MM.1S (cell line): ENCODE measurements around the gene RAI1.
"Not testable (repeated sequence)": the region's sequence is repeated elsewhere in the genome, so short reads cannot be mapped to it uniquely, and the experiment has no call there.

Experiments
- DNase-seq: peaks from one replicate; pipeline ENCODE4 v3.0.0-alpha.2; 2015
- H2AFZ ChIP-seq: fragments of 300-600 bp; sonication (generic); 2 replicates; pipeline ENCODE4 v1.6.0; 2016; ENCODE audit warnings: antibody characterized with exemption, low read length
- H3F3A ChIP-seq: fragments of 300-600 bp; sonication (generic); 2 replicates; pipeline ENCODE4 v1.6.1; 2016; ENCODE audit warnings: mild to moderate bottlenecking, antibody characterized with exemption, low read length, moderate library complexity, mixed read lengths; ENCODE audit not compliant: insufficient read depth
- H3K27ac ChIP-seq: fragments of 300-600 bp; sonication (generic); 2 replicates; pipeline ENCODE4 v1.5.1; 2016; ENCODE audit warnings: mild to moderate bottlenecking, low read length
- H3K27me3 ChIP-seq: fragments of 300-600 bp; sonication (generic); replicated peaks from 2 replicates; pipeline ENCODE4 v1.6.0; 2016; ENCODE audit warnings: low read length; ENCODE audit not compliant: insufficient read depth
- H3K36me3 ChIP-seq: fragments of 300-600 bp; sonication (generic); replicated peaks from 2 replicates; pipeline ENCODE4 v1.6.1; 2016; ENCODE audit warnings: mild to moderate bottlenecking, low read length, mixed read lengths; ENCODE audit not compliant: insufficient read depth
- H3K4me1 ChIP-seq: fragments of 300-600 bp; sonication (generic); 2 replicates; pipeline ENCODE4 v1.6.1; 2016; ENCODE audit warnings: low read length, mixed read lengths
- H3K4me2 ChIP-seq: fragments of 300-600 bp; sonication (generic); 2 replicates; pipeline ENCODE4 v1.6.0; 2016; ENCODE audit warnings: low read depth, low read length
- H3K4me3 ChIP-seq: fragments of 300-600 bp; sonication (generic); 2 replicates; pipeline ENCODE4 v1.5.1; 2016; ENCODE audit warnings: low read length, mixed read lengths
- H3K79me2 ChIP-seq: fragments of 300-600 bp; sonication (generic); 2 replicates; pipeline ENCODE4 v1.6.1; 2016; ENCODE audit warnings: mixed run types, low read length, mixed read lengths
- H3K9ac ChIP-seq: fragments of 300-600 bp; sonication (generic); 2 replicates; pipeline ENCODE4 v1.6.1; 2016; ENCODE audit warnings: low read length, mixed read lengths
- H3K9me2 ChIP-seq: fragments of 300-600 bp; sonication (generic); replicated peaks from 2 replicates; pipeline ENCODE4 v1.6.1; 2016; ENCODE audit warnings: mild to moderate bottlenecking, low read length, mixed read lengths; ENCODE audit not compliant: insufficient read depth
- H3K9me3 ChIP-seq: fragments of 300-600 bp; sonication (generic); replicated peaks from 2 replicates; pipeline ENCODE4 v1.6.1; 2016; ENCODE audit warnings: mild to moderate bottlenecking, low read length, mixed read lengths; ENCODE audit not compliant: insufficient read depth
- H4K20me1 ChIP-seq: fragments of 300-600 bp; sonication (generic); 2 replicates; pipeline ENCODE4 v1.6.1; 2016; ENCODE audit warnings: mild to moderate bottlenecking, low read length, moderate library complexity, mixed read lengths; ENCODE audit not compliant: insufficient read depth
- CTCF ChIP-seq: fragments of 300-600 bp; sonication (generic); IDR thresholded peaks from 2 replicates; pipeline ENCODE4 v1.5.1; 2016; ENCODE audit warnings: antibody characterized with exemption, low read length, mixed read lengths
- EZH2 ChIP-seq: fragments of 300-600 bp; sonication (generic); optimal IDR thresholded peaks from 2 replicates; pipeline ENCODE3; 2017; ENCODE audit warnings: low read depth, mild to moderate bottlenecking, antibody characterized with exemption, low read length, mixed read lengths
- EZH2phosphoT487 ChIP-seq: fragments of 300-600 bp; sonication (generic); IDR thresholded peaks from 2 replicates; pipeline ENCODE4 v1.6.1; 2018; ENCODE audit warnings: antibody characterized with exemption, low read length

The RAI1 gene

GRCh38 chr17:17807440-17807839 is 126.2 kb downstream of the RAI1 start:
- DNase-seq = no peak
- Histone ChIP-seq H3K4me2 (no peak overlapping the region), H3K79me2 (no peaks in the 10 kb centered on the region), H3K9ac (no peak overlapping the region), H3K9me2 (no peaks in the 10 kb centered on the region), H3K27me3 (no peaks in the 10 kb centered on the region), H3K27ac (no peak overlapping the region), H3F3A (peaks cover 19% of the 10 kb centered on the region), H2AFZ (no peak overlapping the region), H3K36me3 (no peaks in the 10 kb centered on the region), H3K9me3 (no peaks in the 10 kb centered on the region), H3K4me1 (peaks cover 16% of the 10 kb centered on the region), H4K20me1 (no peaks in the 10 kb centered on the region), H3K4me3 (no peak overlapping the region)
- TF ChIP-seq CTCF = no peak

GRCh38 chr17:17808200-17808599 is 126.9 kb downstream of the RAI1 start:
- H3K27me3 ChIP-seq, H3K4me3 ChIP-seq, H3K9me2 ChIP-seq, DNase-seq, H2AFZ ChIP-seq, H3K9ac ChIP-seq, H4K20me1 ChIP-seq, H3K9me3 ChIP-seq, H3K27ac ChIP-seq, H3K79me2 ChIP-seq, H3K36me3 ChIP-seq: not testable (repeated sequence)
- peaks cover 16% of the 10 kb centered on the region for H3K4me1 ChIP-seq
- H3K4me2 ChIP-seq = peak overlapping the region; percentile 35; the same call in 1 of the 2 replicates
- peaks cover 20% of the 10 kb centered on the region for H3F3A ChIP-seq

- Histone ChIP-seq H3K27me3 (no peaks in the 10 kb centered on the region), H3K9ac (no peak overlapping the region), H4K20me1 (no peaks in the 10 kb centered on the region), H3K79me2 (no peaks in the 10 kb centered on the region), H3K36me3 (no peaks in the 10 kb centered on the region), H3K9me2 (no peaks in the 10 kb centered on the region), H3K4me1 (peaks cover 16% of the 10 kb centered on the region), H3K9me3 (no peaks in the 10 kb centered on the region), H2AFZ (no peak overlapping the region), H3K27ac (peak overlapping the region; percentile 25; the same call in 1 of the 2 replicates), H3F3A (peaks cover 20% of the 10 kb centered on the region), H3K4me3 (no peak overlapping the region), H3K4me2 (peak overlapping the region; percentile 35)
- no peak for TF ChIP-seq EZH2
- TF ChIP-seq CTCF = no peak
- TF ChIP-seq EZH2phosphoT487 = no peak
- DNase-seq = peak; percentile 81
Measured at GRCh38 chr17:17808706-17809432, 127.6 kb downstream of the RAI1 start.

- H3K27ac ChIP-seq = no peak overlapping the region; the same call in 1 of the 2 replicates
Measured at GRCh38 chr17:17809531-17810083, 128.3 kb downstream of the RAI1 start.

More at GRCh38 chr17:17809531-17810083, 128.3 kb downstream of the RAI1 start:
- H3K36me3 ChIP-seq = peaks cover 2% of the 10 kb centered on the region; the same call in 1 of the 2 replicates
- no peak for DNase-seq
- H3K9me2 ChIP-seq = no peaks in the 10 kb centered on the region
- no peak overlapping the region for H3K9ac ChIP-seq
- no peaks in the 10 kb centered on the region for H3K27me3 ChIP-seq
- no peaks in the 10 kb centered on the region for H4K20me1 ChIP-seq
- H3K4me1 ChIP-seq = peaks cover 16% of the 10 kb centered on the region
- no peak overlapping the region for H2AFZ ChIP-seq
- H3F3A ChIP-seq = peaks cover 20% of the 10 kb centered on the region
- H3K4me3 ChIP-seq = no peak overlapping the region
- peak overlapping the region; percentile 35 for H3K4me2 ChIP-seq
- no peaks in the 10 kb centered on the region for H3K79me2 ChIP-seq
- TF ChIP-seq EZH2phosphoT487 (no peak), EZH2 (no peak)
- H3K9me3 ChIP-seq = no peaks in the 10 kb centered on the region
